HEK293 (cell line): ENCODE results near the gene ACTL8.

Experiments used
- CTCF ChIA-PET: fragments of 350-600 bp; formaldehyde crosslinking; extraction: SDS; loops from one replicate; lab custom pipeline; 2021; ENCODE audit warnings: antibody characterized with exemption; lab: Yijun Ruan, JAX
- POLR2A ChIA-PET: fragments of 300-600 bp; formaldehyde crosslinking; extraction: SDS; loops from one replicate; lab custom pipeline; 2020; ENCODE audit warnings: antibody characterized with exemption, inconsistent platforms; lab: Yijun Ruan, JAX
- H3K27ac ChIP-seq: fragments of 200-500 bp; sonication (Bioruptor generic); 2 replicates; pipeline ENCODE4 v1.5.1; 2014; ENCODE audit warnings: low read depth, low read length, control low read depth, inconsistent platforms; ENCODE audit errors: extremely low read depth
- H3K36me3 ChIP-seq, 2 experiments: fragments of 200-500 bp in 1 of 2; sonication (Bioruptor generic) in 1 of 2; 1 replicate in 1 of 2; 2 replicates in 1 of 2; pipeline ENCODE4 v1.5.1; 2014 to 2017; ENCODE audit warnings: inconsistent platforms in 2 of 2, low read length in 2 of 2; ENCODE audit not compliant: control insufficient read depth in 2 of 2, insufficient read depth in 1 of 2
- H3K4me1 ChIP-seq: fragments of 200-500 bp; sonication (Bioruptor generic); 2 replicates; pipeline ENCODE4 v1.5.1; 2014; ENCODE audit warnings: mild to moderate bottlenecking, low read length, inconsistent platforms; ENCODE audit not compliant: control insufficient read depth, insufficient read depth
- H3K4me3 ChIP-seq: 2 replicates; pipeline ENCODE4 v1.5.1; 2011; ENCODE audit warnings: low read depth, mild to moderate bottlenecking, control low read depth, low read length, moderate library complexity
- H3K9me3 ChIP-seq: fragments of 200-500 bp; sonication (Bioruptor generic); 2 replicates; pipeline ENCODE4 v1.5.1; 2014; ENCODE audit warnings: low read depth, low read length, inconsistent platforms; ENCODE audit not compliant: control insufficient read depth, insufficient read depth
- BCL11A ChIP-seq: fragments of 450-650 bp; formaldehyde crosslinking; IDR thresholded peaks from 2 replicates; pipeline ENCODE4 v1.5.1; 2016; ENCODE audit warnings: low read depth, missing biosample characterization, missing genetic modification characterization
- GLI2 ChIP-seq: fragments of 450-650 bp; formaldehyde crosslinking; IDR thresholded peaks from 2 replicates; pipeline ENCODE4; 2017; ENCODE audit warnings: missing biosample characterization, missing genetic modification characterization, low read depth, borderline replicate concordance
- HOXC10 ChIP-seq: sonication (generic); formaldehyde crosslinking; IDR thresholded peaks from 2 replicates; pipeline ENCODE4 v1.8.1; 2023; ENCODE audit warnings: mild to moderate bottlenecking, missing genetic modification reagents
- MEIS1 ChIP-seq: sonication (generic); formaldehyde crosslinking; IDR thresholded peaks from 2 replicates; pipeline ENCODE4 v1.8.1; 2022; ENCODE audit warnings: missing genetic modification reagents, mild to moderate bottlenecking, borderline replicate concordance
- SP7 ChIP-seq: fragments of 450-650 bp; formaldehyde crosslinking; IDR thresholded peaks from 2 replicates; pipeline ENCODE4 v1.5.1; 2016; ENCODE audit warnings: missing biosample characterization, missing genetic modification characterization
- ZBTB1 ChIP-seq: fragments of 450-650 bp; formaldehyde crosslinking; IDR thresholded peaks from 2 replicates; pipeline ENCODE4 v1.5.1; 2016; ENCODE audit warnings: missing biosample characterization, missing genetic modification characterization
- ZEB2 ChIP-seq: fragments of 450-650 bp; formaldehyde crosslinking; IDR thresholded peaks from 2 replicates; pipeline ENCODE4 v1.5.1; 2016; ENCODE audit warnings: missing biosample characterization, missing genetic modification characterization
- ZFP3 ChIP-seq: fragments of 450-650 bp; formaldehyde crosslinking; IDR thresholded peaks from 2 replicates; pipeline ENCODE4 v1.5.1; 2016; ENCODE audit warnings: low read depth, missing biosample characterization, missing genetic modification characterization
- ZFP41 ChIP-seq: fragments of 450-650 bp; formaldehyde crosslinking; IDR thresholded peaks from 2 replicates; pipeline ENCODE4 v1.5.1; 2016; ENCODE audit warnings: missing biosample characterization, missing genetic modification characterization, borderline replicate concordance
- ZIC2 ChIP-seq: fragments of 450-650 bp; formaldehyde crosslinking; IDR thresholded peaks from 2 replicates; pipeline ENCODE4 v1.5.1; 2016; ENCODE audit warnings: missing biosample characterization, missing genetic modification characterization
- ZNF121 ChIP-seq: fragments of 450-650 bp; formaldehyde crosslinking; IDR thresholded peaks from 2 replicates; pipeline ENCODE4 v1.5.1; 2016; ENCODE audit warnings: missing biosample characterization, missing genetic modification characterization
- ZNF175 ChIP-seq: fragments of 450-650 bp; formaldehyde crosslinking; IDR thresholded peaks from 2 replicates; pipeline ENCODE4 v1.5.1; 2016; ENCODE audit warnings: missing biosample characterization, missing genetic modification characterization
- ZNF19 ChIP-seq: fragments of 450-650 bp; formaldehyde crosslinking; IDR thresholded peaks from 2 replicates; pipeline ENCODE4; 2016; ENCODE audit warnings: missing biosample characterization, missing genetic modification characterization, low read depth
- ZNF214 ChIP-seq: fragments of 450-650 bp; formaldehyde crosslinking; IDR thresholded peaks from 2 replicates; pipeline ENCODE4 v1.5.1; 2017; ENCODE audit warnings: missing biosample characterization, mild to moderate bottlenecking, missing genetic modification characterization, borderline replicate concordance
- ZNF23 ChIP-seq: fragments of 450-650 bp; formaldehyde crosslinking; IDR thresholded peaks from 2 replicates; pipeline ENCODE4 v1.5.1; 2016; ENCODE audit warnings: missing biosample characterization, missing genetic modification characterization, borderline replicate concordance
- ZNF248 ChIP-seq: fragments of 450-650 bp; formaldehyde crosslinking; IDR thresholded peaks from 2 replicates; pipeline ENCODE4 v1.5.1; 2017; ENCODE audit warnings: missing biosample characterization, missing genetic modification characterization
- ZNF350 ChIP-seq: fragments of 450-650 bp; formaldehyde crosslinking; IDR thresholded peaks from 2 replicates; pipeline ENCODE4 v1.5.0; 2017; ENCODE audit warnings: missing biosample characterization, mild to moderate bottlenecking, missing genetic modification characterization
- ZNF544 ChIP-seq: fragments of 450-650 bp; formaldehyde crosslinking; IDR thresholded peaks from 2 replicates; pipeline ENCODE4 v1.5.0; 2017; ENCODE audit warnings: missing biosample characterization, missing genetic modification characterization
- ZNF621 ChIP-seq: fragments of 450-650 bp; formaldehyde crosslinking; IDR thresholded peaks from 2 replicates; pipeline ENCODE4 v1.5.1; 2017; ENCODE audit warnings: missing biosample characterization, missing genetic modification characterization
- ZNF623 ChIP-seq: fragments of 450-650 bp; formaldehyde crosslinking; IDR thresholded peaks from 2 replicates; pipeline ENCODE4 v1.5.1; 2016; ENCODE audit warnings: missing biosample characterization, missing genetic modification characterization
- ZNF677 ChIP-seq: fragments of 450-650 bp; IDR thresholded peaks from 2 replicates; pipeline ENCODE4 v1.5.0; 2018; ENCODE audit warnings: missing biosample characterization, mild to moderate bottlenecking, missing genetic modification characterization, moderate library complexity
- ZNF701 ChIP-seq: fragments of 450-650 bp; formaldehyde crosslinking; IDR thresholded peaks from 2 replicates; pipeline ENCODE4 v1.5.1; 2016; ENCODE audit warnings: missing biosample characterization, missing genetic modification characterization
- ZNF776 ChIP-seq: fragments of 450-650 bp; formaldehyde crosslinking; IDR thresholded peaks from 2 replicates; pipeline ENCODE4 v1.5.0; 2017; ENCODE audit warnings: missing biosample characterization, missing genetic modification characterization, borderline replicate concordance
- TF ChIP-seq, protein P1 (sequence below): fragments of 450-650 bp; formaldehyde crosslinking; conservative IDR thresholded peaks from 2 replicates; pipeline ENCODE4 v1.5.1; 2016; ENCODE audit warnings: low read depth, missing biosample characterization, missing genetic modification characterization
- TF ChIP-seq, protein P2 (sequence below): fragments of 450-650 bp; formaldehyde crosslinking; IDR thresholded peaks from 2 replicates; pipeline ENCODE4 v1.5.1; 2016; ENCODE audit warnings: missing biosample characterization, missing genetic modification characterization
- TF ChIP-seq, protein P3 (sequence below): fragments of 450-650 bp; IDR thresholded peaks from 2 replicates; pipeline ENCODE4 v1.5.1; 2018; ENCODE audit warnings: missing biosample characterization, mild to moderate bottlenecking, missing genetic modification characterization
- TF ChIP-seq, protein P4 (sequence below): fragments of 450-650 bp; formaldehyde crosslinking; optimal IDR thresholded peaks from 2 replicates; pipeline ENCODE3; 2016; ENCODE audit warnings: missing biosample characterization, mild to moderate bottlenecking, missing genetic modification characterization

Gene ACTL8

DNA sequence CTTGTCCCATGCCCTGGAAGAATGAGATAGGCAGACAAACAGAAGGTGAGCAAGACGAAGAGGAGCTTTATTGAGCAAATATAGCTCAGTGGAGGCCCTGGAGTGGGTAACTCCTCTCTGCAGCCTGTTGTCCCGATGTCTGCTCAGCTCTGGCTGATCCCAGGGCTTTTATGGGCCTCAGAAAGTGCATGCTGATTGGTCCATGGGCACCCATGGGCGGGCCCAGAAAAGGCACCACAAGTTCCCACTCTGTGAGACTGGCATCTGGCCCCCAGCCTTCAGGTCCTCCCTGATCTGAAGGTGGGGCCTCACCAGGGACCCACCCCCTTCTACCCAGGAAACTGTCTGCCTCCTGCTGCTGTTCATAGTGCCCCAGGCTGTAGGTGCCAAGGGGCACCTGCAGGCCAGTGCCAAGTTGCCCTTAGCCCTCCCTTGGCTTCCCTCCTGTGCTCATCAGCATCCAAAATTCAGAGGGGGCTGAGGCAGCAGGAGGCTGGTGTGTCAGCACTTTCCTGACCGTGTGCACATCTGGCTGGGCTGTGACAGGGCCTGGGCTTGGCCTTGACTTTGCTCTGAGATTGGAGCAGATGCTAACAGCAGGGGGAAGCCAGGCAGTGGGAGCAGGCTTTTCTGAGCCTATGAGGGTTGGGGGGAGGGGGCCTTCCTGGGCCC is 35.4 kb downstream of the ACTL8 start (continued):
- TF ChIP-seq, protein P1, sequence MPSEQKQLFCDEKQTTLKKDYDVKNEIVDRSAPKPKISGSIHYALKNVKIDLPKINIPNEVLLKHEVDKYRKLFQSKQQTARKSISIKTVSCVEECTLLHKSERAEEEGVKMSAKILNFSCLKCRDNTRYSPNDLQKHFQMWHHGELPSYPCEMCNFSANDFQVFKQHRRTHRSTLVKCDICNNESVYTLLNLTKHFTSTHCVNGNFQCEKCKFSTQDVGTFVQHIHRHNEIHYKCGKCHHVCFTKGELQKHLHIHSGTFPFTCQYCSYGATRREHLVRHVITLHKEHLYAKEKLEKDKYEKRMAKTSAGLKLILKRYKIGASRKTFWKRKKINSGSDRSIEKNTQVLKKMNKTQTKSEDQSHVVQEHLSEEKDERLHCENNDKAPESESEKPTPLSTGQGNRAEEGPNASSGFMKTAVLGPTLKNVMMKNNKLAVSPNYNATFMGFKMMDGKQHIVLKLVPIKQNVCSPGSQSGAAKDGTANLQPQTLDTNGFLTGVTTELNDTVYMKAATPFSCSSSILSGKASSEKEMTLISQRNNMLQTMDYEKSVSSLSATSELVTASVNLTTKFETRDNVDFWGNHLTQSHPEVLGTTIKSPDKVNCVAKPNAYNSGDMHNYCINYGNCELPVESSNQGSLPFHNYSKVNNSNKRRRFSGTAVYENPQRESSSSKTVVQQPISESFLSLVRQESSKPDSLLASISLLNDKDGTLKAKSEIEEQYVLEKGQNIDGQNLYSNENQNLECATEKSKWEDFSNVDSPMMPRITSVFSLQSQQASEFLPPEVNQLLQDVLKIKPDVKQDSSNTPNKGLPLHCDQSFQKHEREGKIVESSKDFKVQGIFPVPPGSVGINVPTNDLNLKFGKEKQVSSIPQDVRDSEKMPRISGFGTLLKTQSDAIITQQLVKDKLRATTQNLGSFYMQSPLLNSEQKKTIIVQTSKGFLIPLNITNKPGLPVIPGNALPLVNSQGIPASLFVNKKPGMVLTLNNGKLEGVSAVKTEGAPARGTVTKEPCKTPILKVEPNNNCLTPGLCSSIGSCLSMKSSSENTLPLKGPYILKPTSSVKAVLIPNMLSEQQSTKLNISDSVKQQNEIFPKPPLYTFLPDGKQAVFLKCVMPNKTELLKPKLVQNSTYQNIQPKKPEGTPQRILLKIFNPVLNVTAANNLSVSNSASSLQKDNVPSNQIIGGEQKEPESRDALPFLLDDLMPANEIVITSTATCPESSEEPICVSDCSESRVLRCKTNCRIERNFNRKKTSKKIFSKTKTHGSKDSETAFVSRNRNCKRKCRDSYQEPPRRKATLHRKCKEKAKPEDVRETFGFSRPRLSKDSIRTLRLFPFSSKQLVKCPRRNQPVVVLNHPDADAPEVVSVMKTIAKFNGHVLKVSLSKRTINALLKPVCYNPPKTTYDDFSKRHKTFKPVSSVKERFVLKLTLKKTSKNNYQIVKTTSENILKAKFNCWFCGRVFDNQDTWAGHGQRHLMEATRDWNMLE (tag by site-specific recombination): no peak
- TF ChIP-seq ZBTB1 (tag by site-specific recombination) (no peak), ZEB2 (tag by site-specific recombination) (no peak), ZNF623 (tag by site-specific recombination) (no peak)

DNA sequence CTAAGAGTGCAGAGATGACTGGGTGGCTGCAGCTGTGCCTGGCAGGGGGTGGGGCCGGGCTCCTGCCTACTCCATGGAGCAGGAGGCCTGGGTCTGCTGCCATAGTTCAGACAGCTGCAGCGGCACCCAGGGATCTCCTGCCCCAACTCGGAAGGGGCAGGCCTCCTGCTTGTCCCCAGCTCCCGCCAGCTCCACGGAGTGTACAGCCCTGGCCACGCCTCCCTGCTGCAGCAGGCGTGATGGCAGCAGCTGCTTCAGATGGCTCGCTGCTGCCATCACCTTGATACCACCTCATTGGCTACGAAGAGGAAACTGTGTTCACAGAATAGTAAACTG is 35.9 kb downstream of the ACTL8 start:
- H3K36me3 ChIP-seq: no peaks in the 10 kb centered on the region
- H3K4me3 ChIP-seq: no peak overlapping the region
- ChIA-PET POLR2A (no interaction called here), CTCF (no interaction called here)
- no peak overlapping the region for H3K27ac ChIP-seq
- TF ChIP-seq ZIC2 (tag by site-specific recombination) (peak; percentile 8; the same call in 1 of the 2 replicates), ZNF175 (tag by site-specific recombination) (no peak), ZFP3 (tag by site-specific recombination) (no peak), ZNF19 (tag by site-specific recombination) (no peak), ZNF621 (tag by site-specific recombination) (no peak)
- TF ChIP-seq, protein P2, sequence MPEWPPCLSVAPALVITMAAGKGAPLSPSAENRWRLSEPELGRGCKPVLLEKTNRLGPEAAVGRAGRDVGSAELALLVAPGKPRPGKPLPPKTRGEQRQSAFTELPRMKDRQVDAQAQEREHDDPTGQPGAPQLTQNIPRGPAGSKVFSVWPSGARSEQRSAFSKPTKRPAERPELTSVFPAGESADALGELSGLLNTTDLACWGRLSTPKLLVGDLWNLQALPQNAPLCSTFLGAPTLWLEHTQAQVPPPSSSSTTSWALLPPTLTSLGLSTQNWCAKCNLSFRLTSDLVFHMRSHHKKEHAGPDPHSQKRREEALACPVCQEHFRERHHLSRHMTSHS: no peak
- TF ChIP-seq, protein P3, sequence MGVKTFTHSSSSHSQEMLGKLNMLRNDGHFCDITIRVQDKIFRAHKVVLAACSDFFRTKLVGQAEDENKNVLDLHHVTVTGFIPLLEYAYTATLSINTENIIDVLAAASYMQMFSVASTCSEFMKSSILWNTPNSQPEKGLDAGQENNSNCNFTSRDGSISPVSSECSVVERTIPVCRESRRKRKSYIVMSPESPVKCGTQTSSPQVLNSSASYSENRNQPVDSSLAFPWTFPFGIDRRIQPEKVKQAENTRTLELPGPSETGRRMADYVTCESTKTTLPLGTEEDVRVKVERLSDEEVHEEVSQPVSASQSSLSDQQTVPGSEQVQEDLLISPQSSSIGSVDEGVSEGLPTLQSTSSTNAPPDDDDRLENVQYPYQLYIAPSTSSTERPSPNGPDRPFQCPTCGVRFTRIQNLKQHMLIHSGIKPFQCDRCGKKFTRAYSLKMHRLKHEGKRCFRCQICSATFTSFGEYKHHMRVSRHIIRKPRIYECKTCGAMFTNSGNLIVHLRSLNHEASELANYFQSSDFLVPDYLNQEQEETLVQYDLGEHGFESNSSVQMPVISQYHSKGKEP (tag by site-specific recombination): no peak
- H3K4me1 ChIP-seq: no peaks in the 10 kb centered on the region
- H3K9me3 ChIP-seq: no peaks in the 10 kb centered on the region

DNA sequence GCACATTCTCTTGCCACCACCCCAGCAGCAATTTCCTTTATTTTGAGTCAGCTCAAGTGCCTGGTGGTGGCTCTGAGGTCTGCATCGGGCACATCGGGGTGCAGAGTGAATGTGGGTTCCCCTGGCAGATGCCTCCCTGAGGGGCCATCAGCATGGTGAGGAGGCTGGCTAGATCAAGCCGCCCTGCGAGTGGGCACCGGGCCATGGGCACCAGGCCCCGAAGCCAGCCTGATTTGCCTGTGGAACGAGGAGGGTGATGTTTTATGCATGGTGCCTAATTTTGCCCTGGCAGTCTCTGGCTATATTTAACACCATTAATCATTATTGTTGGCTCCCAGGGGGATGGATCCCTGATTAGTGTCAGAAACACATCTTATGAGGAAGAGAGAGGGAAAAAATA is 36.3 kb downstream of the ACTL8 start:
- CTCF ChIA-PET: no interaction called here
- no peak for TF ChIP-seq ZNF23
- TF ChIP-seq HOXC10 (CRISPR knock-in tag): no peak
- TF ChIP-seq ZNF677 (tag by site-specific recombination): no peak
- no peak for TF ChIP-seq ZNF214 (tag by site-specific recombination)
- TF ChIP-seq GLI2 (tag by site-specific recombination): no peak
- no peak for TF ChIP-seq ZFP41
- no peak for TF ChIP-seq SP7 (tag by site-specific recombination)
- no peak for TF ChIP-seq MEIS1 (CRISPR knock-in tag)
- TF ChIP-seq ZNF621 (tag by site-specific recombination): no peak
- TF ChIP-seq, protein P4, sequence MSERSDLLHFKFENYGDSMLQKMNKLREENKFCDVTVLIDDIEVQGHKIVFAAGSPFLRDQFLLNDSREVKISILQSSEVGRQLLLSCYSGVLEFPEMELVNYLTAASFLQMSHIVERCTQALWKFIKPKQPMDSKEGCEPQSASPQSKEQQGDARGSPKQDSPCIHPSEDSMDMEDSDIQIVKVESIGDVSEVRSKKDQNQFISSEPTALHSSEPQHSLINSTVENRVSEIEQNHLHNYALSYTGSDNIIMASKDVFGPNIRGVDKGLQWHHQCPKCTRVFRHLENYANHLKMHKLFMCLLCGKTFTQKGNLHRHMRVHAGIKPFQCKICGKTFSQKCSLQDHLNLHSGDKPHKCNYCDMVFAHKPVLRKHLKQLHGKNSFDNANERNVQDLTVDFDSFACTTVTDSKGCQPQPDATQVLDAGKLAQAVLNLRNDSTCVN (tag by site-specific recombination): no peak
- TF ChIP-seq ZNF544 (tag by site-specific recombination): no peak
- no peak for TF ChIP-seq ZNF776 (tag by site-specific recombination)
- TF ChIP-seq ZNF701 (tag by site-specific recombination): no peak
- TF ChIP-seq BCL11A (tag by site-specific recombination): no peak
- no peak for TF ChIP-seq ZNF121 (tag by site-specific recombination)
- no peak for TF ChIP-seq ZNF248
- TF ChIP-seq ZNF350 (tag by site-specific recombination): no peak

More for the DNA sequence above, 36.3 kb downstream of the ACTL8 start:
- Histone ChIP-seq H3K4me1 (no peaks in the 10 kb centered on the region), H3K9me3 (no peaks in the 10 kb centered on the region), H3K27ac (no peak overlapping the region), H3K4me3 (no peak overlapping the region), H3K36me3 (no peaks in the 10 kb centered on the region)
- POLR2A ChIA-PET: no interaction called here
